Adrenal gland (tissue), 19 donors: ENCODE measurements around the gene ARL9. TPM values are rescaled to one million over a fixed set of nuclear protein-coding genes. Genes with fewer than 3 reads are reported as not detected.

Experiments used
- DNase-seq, 7 donors: peaks; one replicate each; pipeline ENCODE4 v3.0.0-alpha.2; 2019 to 2020
- H3K27ac ChIP-seq, 5 donors: fragments of 200-600 bp; sonication (generic) in 4 of 5; 1 replicate in 3 of 5; 2 replicates in 2 of 5; pipeline versions ENCODE4 v1.5.1 to v1.8.0; 2016 to 2020; ENCODE audit warnings: mild to moderate bottlenecking in 1 of 5
- H3K27me3 ChIP-seq: fragments of 200-600 bp; 2 replicates; pipeline ENCODE4 v1.8.0; 2021
- H3K36me3 ChIP-seq, 2 donors: fragments of 200-600 bp; replicated peaks in 1 of 2; 1 replicate in 1 of 2; 2 replicates in 1 of 2; pipeline versions ENCODE4 v1.5.1 to v1.8.0; 2018 to 2022
- H3K4me1 ChIP-seq, 2 donors: fragments of 200-600 bp; replicated peaks in 1 of 2; 1 replicate in 1 of 2; 2 replicates in 1 of 2; pipeline versions ENCODE4 v1.5.1 to v1.8.0; 2018 to 2021
- H3K4me3 ChIP-seq, 4 donors: fragments of 200-600 bp; sonication (generic) in 3 of 4; one replicate each; pipeline ENCODE4 v1.5.1; 2016 to 2018
- H3K9me3 ChIP-seq, 3 donors: fragments of 200-600 bp; sonication (generic) in 1 of 3; replicated peaks in 1 of 3; 1 replicate in 2 of 3; 2 replicates in 1 of 3; pipeline versions ENCODE4 v1.5.1 to v1.8.0; 2016 to 2021
- CTCF ChIP-seq, 6 experiments: fragments of 450-650 bp in 4 of 6; fragments of 200-600 bp in 2 of 6; sonication (generic) in 1 of 6; IDR thresholded peaks; 1 replicate in 5 of 6; 2 replicates in 1 of 6; pipeline versions ENCODE4 v1.5.1 to v1.8.0; 2016 to 2021; ENCODE audit warnings: antibody characterized with exemption in 6 of 6, mild to moderate bottlenecking in 2 of 6, moderate library complexity in 1 of 6
- POLR2A ChIP-seq, 2 donors: fragments of 450-650 bp; IDR thresholded peaks; one replicate each; pipeline ENCODE4 v1.6.1; 2017; ENCODE audit warnings: antibody characterized with exemption in 2 of 2, mild to moderate bottlenecking in 2 of 2, moderate library complexity in 1 of 2
- WGBS, 4 donors: extraction: QIAGEN DNeasy Blood & Tissue Kit in 2 of 4; methylation state at CpG; one replicate each; pipeline versions ENCODE4 v1.1.5 to v1.1.7; 2013 to 2017; 5-methylcytosine and 5-hydroxymethylcytosine counted together
- intact Hi-C, 2 donors: fragments of 100-400 bp; cut with DNase I; formaldehyde crosslinking; loops; one replicate each; pipeline versions ENCODE4 v1.14.1 to v1.15.0; 2022 to 2023
- long read RNA-seq, 10 donors: library from polyadenylated mRNA in 3 of 10; unstranded in 2 of 10; stranded (forward) in 1 of 10; transcript quantifications; one replicate each; pipeline ENCODE4 v2.0.0 and lab custom pipeline, GENCODE V29; 2021 to 2026
- polyA plus RNA-seq, 3 donors: library from polyadenylated mRNA; stranded (reverse); fragments of 200-250 nt in 2 of 3; fragments of 350-450 nt in 1 of 3; fragmentation: Illumina TruSeq in 1 of 3; extraction: RNeasy Lipid Tissue Mini Kit (QIAGEN cat#74804) in 1 of 3; gene quantifications; one replicate each; pipeline ENCODE4 v1.2.3, GENCODE V29; 2013 to 2014
- total RNA-seq, 9 donors: library from RNA; depleted of rRNA in 4 of 9; stranded (reverse); fragments of >200 nt in 4 of 9; fragments of 120-200 nt in 1 of 9; fragmentation: NEBNext Ultra II Directional in 1 of 9; extraction: Animal tissue kit (Norgen Biotek cat#: 25700) in 1 of 9; gene quantifications; one replicate each; pipeline versions ENCODE4 v1.1.0 to v1.2.4, GENCODE V29; 2013 to 2023
- donor health status: healthy with polysubstance abuse.
- donor health status: Bipolar disorder and iron deficiency.
- donor health status: DM: yes; HTN: yes; CAD: no.
- donor health status: DM: no; HTN: no; CAD: no.
- donor health status: DM: no; HTN: no; CAD: no.
- donor health status: DM: yes; HTN: yes; CAD: no.

The ARL9 gene, protein sequence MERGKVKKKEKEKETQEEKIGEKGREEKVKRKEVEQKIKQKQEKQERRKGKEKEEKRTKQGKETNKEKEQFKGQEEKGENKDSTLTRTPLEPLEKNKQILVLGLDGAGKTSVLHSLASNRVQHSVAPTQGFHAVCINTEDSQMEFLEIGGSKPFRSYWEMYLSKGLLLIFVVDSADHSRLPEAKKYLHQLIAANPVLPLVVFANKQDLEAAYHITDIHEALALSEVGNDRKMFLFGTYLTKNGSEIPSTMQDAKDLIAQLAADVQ
- total RNA-seq (1 to 10 TPM in 1 of 9 donors, under 1 TPM in 5, not detected in 3; 0.28 to 1.1 (median 0.40) TPM), polyA plus RNA-seq (1 to 10 TPM in 1 of 3 donors, under 1 TPM in 2; 0.66 to 1.2 (median 0.88) TPM)
- long read RNA-seq, donor 1: 0 reads
- long read RNA-seq, donor 2: 0 reads
- long read RNA-seq, donor 3: 0 reads
- long read RNA-seq, donor 4, partial matches to known transcripts: 0 of 2 reads
- long read RNA-seq, donor 4, other reads (novel, unspliced or antisense): 1 of 2 reads
- long read RNA-seq, donor 5, partial matches to known transcripts: 0 of 2 reads
- long read RNA-seq, donor 5, other reads (novel, unspliced or antisense): 1 of 2 reads
- long read RNA-seq, donor 6: 0 reads
- long read RNA-seq, donor 7: 0 reads
- long read RNA-seq, donor 8: 0 reads
- long read RNA-seq, donor 9: 0 reads
- long read RNA-seq, donor 10: 0 reads

DNA sequence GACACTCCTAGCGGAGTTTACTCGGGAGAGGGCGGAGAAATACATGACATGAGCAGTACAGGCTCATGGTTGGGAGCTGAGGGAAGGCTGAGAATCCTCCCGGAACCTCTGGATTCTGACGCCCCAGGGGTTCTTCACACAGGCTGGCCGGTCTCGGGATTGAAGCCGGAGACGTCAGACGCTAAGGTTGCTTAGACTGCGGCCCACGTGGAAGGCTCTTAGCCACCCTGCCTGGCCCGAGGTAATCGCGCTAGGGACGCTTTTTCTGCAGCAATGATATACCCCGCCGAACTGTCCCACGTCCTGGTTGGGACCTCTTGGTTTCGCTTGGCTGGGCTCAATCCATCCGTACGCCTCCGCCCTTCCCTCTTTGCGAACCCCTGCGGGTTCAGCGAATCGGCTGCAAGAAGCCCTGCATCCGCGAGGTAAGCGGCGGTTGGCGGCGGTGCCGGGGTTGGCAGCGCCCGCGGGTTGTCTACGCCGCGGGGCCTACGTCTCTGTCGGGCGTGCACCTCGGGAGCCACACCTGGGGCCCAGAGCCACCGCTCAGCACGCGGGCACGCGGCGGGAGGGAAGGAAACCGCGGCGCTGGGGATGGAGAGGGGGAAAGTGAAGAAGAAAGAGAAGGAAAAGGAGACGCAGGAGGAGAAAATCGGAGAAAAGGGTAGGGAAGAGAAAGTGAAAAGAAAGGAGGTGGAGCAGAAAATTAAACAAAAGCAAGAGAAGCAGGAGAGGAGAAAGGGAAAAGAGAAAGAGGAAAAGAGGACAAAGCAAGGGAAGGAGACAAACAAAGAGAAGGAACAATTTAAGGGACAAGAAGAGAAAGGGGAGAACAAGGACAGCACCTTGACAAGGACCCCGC is at the start of gene ARL9:
Gene ARL9, plus strand, starts transcription at position 523 of the 862 bp plus-strand sequence. Its CDS starts 72 bp downstream, at position 595.
- Histone ChIP-seq H3K36me3 (peaks cover 0 to 25% of the 10 kb centered on the region in 2 donors), H3K27me3 (no peaks in the 10 kb centered on the region), H3K4me1 (peaks cover 5 to 6% of the 10 kb centered on the region in 2 donors), H3K9me3 (no peaks in the 10 kb centered on the region), H3K4me3 (peak within 1 kb of the TSS; percentile 44 to 68 (median 52)), H3K27ac (peak within 1 kb of the TSS in 3 of 5 donors; percentile 30 to 74 (median 48))
- DNase-seq: peak; percentile 56 to 75 (median 67)
- intact Hi-C loops: no loop called here
- 3 to 5% (median 3%) methylated on average over 37 to 56 of the region's 56 CpGs for WGBS, 4 donors
- peak in 1 of 2 donors; percentile 21 for TF ChIP-seq POLR2A (IDR thresholded peaks at IDR 0.05)
- no peak for TF ChIP-seq CTCF (IDR thresholded peaks at IDR 0.05)

DNA sequence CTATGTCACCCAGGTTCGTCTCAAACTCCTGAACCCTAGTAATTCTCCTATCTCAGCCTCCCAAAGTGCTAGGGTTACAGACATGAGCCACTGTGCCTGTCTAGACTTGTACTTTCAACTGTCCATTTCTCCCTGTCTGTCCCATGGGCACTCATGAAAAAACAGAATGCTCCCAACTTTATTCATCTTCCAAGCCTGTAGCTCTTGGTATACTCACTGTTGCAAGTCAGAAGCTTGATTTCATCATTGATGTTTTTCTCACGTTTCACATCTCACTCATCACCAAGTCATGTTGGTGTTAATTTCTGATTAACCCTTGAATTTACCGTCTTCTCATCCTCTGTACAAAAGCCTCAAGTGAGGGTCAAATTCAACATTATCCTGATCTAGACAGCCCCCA is 45.5 kb upstream of the ARL9 start:
- H3K36me3 ChIP-seq: peaks cover 0 to 32% of the 10 kb centered on the region in 2 donors
- DNase-seq: no peak
- no peak overlapping the region for H3K4me3 ChIP-seq
- 81 to 90% (median 84%) methylated on average over 3 of the region's 3 CpGs for WGBS, 4 donors
- TF ChIP-seq CTCF (IDR thresholded peaks at IDR 0.05): no peak
- no peak for TF ChIP-seq POLR2A (IDR thresholded peaks at IDR 0.05)
- H3K9me3 ChIP-seq: no peaks in the 10 kb centered on the region
- H3K4me1 ChIP-seq: peaks cover 0 to 2% of the 10 kb centered on the region in 2 donors
- intact Hi-C loops: no loop called here
- no peak overlapping the region for H3K27ac ChIP-seq
- no peaks in the 10 kb centered on the region for H3K27me3 ChIP-seq

GRCh38 chr4:56462157-56462556 is 43.4 kb upstream of the ARL9 start:
- no peaks in the 10 kb centered on the region for H3K27me3 ChIP-seq
- H3K4me3 ChIP-seq: no peak overlapping the region
- peaks cover 0 to 29% of the 10 kb centered on the region in 2 donors for H3K36me3 ChIP-seq
- TF ChIP-seq CTCF (IDR thresholded peaks at IDR 0.05): no peak
- no peak for TF ChIP-seq POLR2A (IDR thresholded peaks at IDR 0.05)
- intact Hi-C loops: no loop called here
- H3K4me1 ChIP-seq: peaks cover 11 to 13% of the 10 kb centered on the region in 2 donors
- no peak for DNase-seq
- no peaks in the 10 kb centered on the region for H3K9me3 ChIP-seq
- no peak overlapping the region for H3K27ac ChIP-seq

GRCh38 chr4:56463711-56464110 is 41.9 kb upstream of the ARL9 start:
- 88 to 94% (median 91%) methylated on average over 5 of the region's 5 CpGs for WGBS, 4 donors

More at GRCh38 chr4:56463711-56464110, 41.9 kb upstream of the ARL9 start:
- H3K36me3 ChIP-seq: peaks cover 0 to 29% of the 10 kb centered on the region in 2 donors
- H3K9me3 ChIP-seq: no peaks in the 10 kb centered on the region
- H3K27me3 ChIP-seq: no peaks in the 10 kb centered on the region
- TF ChIP-seq POLR2A (IDR thresholded peaks at IDR 0.05) (no peak), CTCF (IDR thresholded peaks at IDR 0.05) (no peak)
- H3K4me1 ChIP-seq: peaks cover 11 to 17% of the 10 kb centered on the region in 2 donors
- no peak for DNase-seq
- intact Hi-C loops: no loop called here
- H3K27ac ChIP-seq: no peak overlapping the region
- H3K4me3 ChIP-seq: no peak overlapping the region
